Spleen (tissue), 11 donors: Measurements from ENCODE around the gene RPL10. TPM values are rescaled to one million over a fixed set of nuclear protein-coding genes. Genes with fewer than 3 reads are reported as not detected.
A peak's percentile ranks its signal among the peaks of the same experiment; 100 is the strongest.
"Not testable (repeated sequence)": the region's sequence is repeated elsewhere in the genome, so short reads cannot be mapped to it uniquely, and the experiment has no call there.

ENCODE experiments used
- DNase-seq: peaks from one replicate; pipeline ENCODE4 v3.0.0-alpha.2; 2020
- H3K27ac ChIP-seq, 8 donors: fragments of 200-600 bp; sonication (generic) in 7 of 8; 1 replicate in 4 of 8; 2 replicates in 4 of 8; pipeline versions ENCODE4 v1.5.0 to v1.8.0; 2016 to 2021; ENCODE audit warnings: inconsistent platforms in 4 of 8, mild to moderate bottlenecking in 4 of 8, moderate library complexity in 1 of 8
- H3K27me3 ChIP-seq, 7 donors: fragments of 200-600 bp; sonication (generic) in 6 of 7; replicated peaks in 1 of 7; 1 replicate in 4 of 7; 2 replicates in 3 of 7; pipeline versions ENCODE4 v1.5.0 to v1.8.0; 2016 to 2021; ENCODE audit warnings: inconsistent platforms in 3 of 7, mild to moderate bottlenecking in 1 of 7
- H3K36me3 ChIP-seq, 6 donors: fragments of 200-600 bp; sonication (generic) in 5 of 6; 1 replicate in 4 of 6; 2 replicates in 2 of 6; pipeline versions ENCODE4 v1.5.0 to v1.8.0; 2016 to 2021; ENCODE audit warnings: inconsistent platforms in 2 of 6
- H3K4me1 ChIP-seq, 6 donors: fragments of 200-600 bp; sonication (generic) in 5 of 6; 1 replicate in 3 of 6; 2 replicates in 3 of 6; pipeline versions ENCODE4 v1.5.0 to v1.8.0; 2016 to 2021; ENCODE audit warnings: inconsistent platforms in 3 of 6
- H3K4me3 ChIP-seq, 8 donors: fragments of 200-600 bp; sonication (generic) in 7 of 8; 1 replicate in 4 of 8; 2 replicates in 4 of 8; pipeline versions ENCODE4 v1.5.0 to v1.8.0; 2016 to 2021; ENCODE audit warnings: inconsistent platforms in 4 of 8, mild to moderate bottlenecking in 4 of 8, moderate library complexity in 2 of 8
- H3K9me3 ChIP-seq, 8 donors: fragments of 200-600 bp; sonication (generic) in 7 of 8; 1 replicate in 4 of 8; 2 replicates in 4 of 8; pipeline versions ENCODE4 v1.5.0 to v1.8.0; 2016 to 2021; ENCODE audit warnings: inconsistent platforms in 4 of 8
- CTCF ChIP-seq, 11 experiments: fragments of 200-600 bp in 7 of 11; fragments of 450-650 bp in 4 of 11; sonication (generic) in 4 of 11; IDR thresholded peaks in 8 of 11; conservative IDR thresholded peaks in 3 of 11; 1 replicate in 7 of 11; 2 replicates in 4 of 11; pipeline versions ENCODE4 v1.4.0 to v1.8.0; 2016 to 2021; ENCODE audit warnings: antibody characterized with exemption in 11 of 11, inconsistent platforms in 4 of 11, mild to moderate bottlenecking in 1 of 11
- POLR2A ChIP-seq, 3 donors: fragments of 450-650 bp; IDR thresholded peaks; one replicate each; pipeline ENCODE4 v1.5.1; 2017; ENCODE audit warnings: antibody characterized with exemption in 3 of 3, mild to moderate bottlenecking in 1 of 3
- POLR2AphosphoS5 ChIP-seq, 3 donors: sonication (generic); formaldehyde crosslinking; IDR thresholded peaks; one replicate each; pipeline ENCODE4 v1.5.1; 2017; ENCODE audit warnings: antibody characterized with exemption in 3 of 3
- WGBS, 5 donors: extraction: QIAGEN DNeasy Blood & Tissue Kit in 3 of 5; methylation state at CpG; one replicate each; pipeline versions ENCODE4 v1.1.5 to v1.1.7; 2013 to 2018; 5-methylcytosine and 5-hydroxymethylcytosine counted together
- intact Hi-C: fragments of 100-400 bp; cut with DNase I; formaldehyde crosslinking; loops from one replicate; pipeline ENCODE4 v1.15.0; 2023; ENCODE audit warnings: low total_unique reads
- polyA plus RNA-seq, 3 donors: library from polyadenylated mRNA; stranded (reverse); fragments of 200-250 nt; gene quantifications; one replicate each; pipeline ENCODE4 v1.2.1, GENCODE V29; 2013
- total RNA-seq, 7 donors: library from RNA; depleted of rRNA in 3 of 7; stranded (reverse); fragments of >200 nt in 3 of 7; fragmentation: NEBNext Ultra II Directional in 4 of 7; extraction: Animal tissue kit (Norgen Biotek cat#: 25700) in 4 of 7; gene quantifications; one replicate each; pipeline versions ENCODE4 v1.1.0 to v1.2.1, GENCODE V29; 2016 to 2021
- donor health status: healthy with polysubstance abuse.
- donor health status: DM: no; HTN: no; CAD: no; lungs with moderate emphysema.
- donor health status: DM: no; HTN: no; CAD: no.
- donor health status: Bipolar disorder and iron deficiency.
- donor health status: healthy.
- donor health status: DM: no; HTN: no; CAD: no.
- donor health status: DM: yes; HTN: yes; CAD: no.

Gene RPL10
- total and polyA plus RNA-seq, 10 donors: 2,711 to 9,324 (median 3,504) TPM

GRCh38 chrX:154399527-154400368 is 1.6 kb downstream of the RPL10 start:
- no peak for DNase-seq
- Histone ChIP-seq H3K27me3 (no peaks in the 10 kb centered on the region), H3K9me3 (no peaks in the 10 kb centered on the region), H3K4me1 (peaks cover 0 to 47% (median 22%) of the 10 kb centered on the region in 6 donors), H3K4me3 (peak overlapping the region; percentile 49 to 72 (median 57)), H3K27ac (peak overlapping the region in 7 of 8 donors; percentile 94 to 99 (median 98)), H3K36me3 (peaks cover 0 to 57% (median 19%) of the 10 kb centered on the region in 6 donors)
- intact Hi-C loops: no loop called here
- no peak for TF ChIP-seq CTCF (IDR thresholded peaks at IDR 0.05 in 8 of 11, conservative IDR thresholded peaks at IDR 0.05 in 3 of 11)
- no peak for TF ChIP-seq POLR2A (IDR thresholded peaks at IDR 0.05)
- TF ChIP-seq POLR2AphosphoS5 (IDR thresholded peaks at IDR 0.05): no peak
- 16 to 59% (median 45%) methylated on average over 8 to 14 of the region's 14 CpGs for WGBS, 5 donors

GRCh38 chrX:154400369-154400817 is 2.2 kb downstream of the RPL10 start:
- H3K27me3 ChIP-seq, intact Hi-C loops, DNase-seq, H3K9me3 ChIP-seq: not testable (repeated sequence)
- Histone ChIP-seq H3K4me3 (peak overlapping the region in 3 of 8 donors; percentile 53 to 72 (median 58)), H3K27ac (peak overlapping the region in 3 of 8 donors; percentile 94 to 99 (median 98)), H3K36me3 (peaks cover 0 to 63% (median 19%) of the 10 kb centered on the region in 6 donors), H3K4me1 (peaks cover 0 to 47% (median 22%) of the 10 kb centered on the region in 6 donors)
- WGBS, 5 donors: 78 to 82% (median 81%) methylated on average over 2 to 6 of the region's 6 CpGs

- peaks cover 0 to 64% (median 19%) of the 10 kb centered on the region in 6 donors for H3K36me3 ChIP-seq
- H3K4me1 ChIP-seq: peaks cover 0 to 46% (median 22%) of the 10 kb centered on the region in 6 donors
- no peaks in the 10 kb centered on the region for H3K9me3 ChIP-seq
- TF ChIP-seq POLR2AphosphoS5 (IDR thresholded peaks at IDR 0.05) (peak in 2 of 3 donors; percentile 24 to 59), CTCF (IDR thresholded peaks at IDR 0.05 in 8 of 11, conservative IDR thresholded peaks at IDR 0.05 in 3 of 11) (no peak), POLR2A (IDR thresholded peaks at IDR 0.05) (no peak)
- DNase-seq: no peak
- intact Hi-C loops: no loop called here
- no peaks in the 10 kb centered on the region for H3K27me3 ChIP-seq
- WGBS, 5 donors: 50 to 71% (median 60%) methylated on average over 3 to 6 of the region's 6 CpGs
- no peak overlapping the region for H3K4me3 ChIP-seq
- peak overlapping the region in 2 of 8 donors; percentile 7 to 94 for H3K27ac ChIP-seq
Measured at GRCh38 chrX:154401045-154401799, 3.0 kb downstream of the RPL10 start.

- peaks cover 0 to 38% (median 18%) of the 10 kb centered on the region in 6 donors for H3K4me1 ChIP-seq
- H3K36me3 ChIP-seq: peaks cover 0 to 64% (median 19%) of the 10 kb centered on the region in 6 donors
- peak overlapping the region in 1 of 8 donors; percentile 27 for H3K27ac ChIP-seq
- H3K27me3 ChIP-seq: no peaks in the 10 kb centered on the region
- DNase-seq: no peak
- H3K9me3 ChIP-seq: no peaks in the 10 kb centered on the region
- 69 to 84% (median 75%) methylated on average over 6 of the region's 6 CpGs for WGBS, 5 donors
- H3K4me3 ChIP-seq: no peak overlapping the region
- no peak for TF ChIP-seq POLR2AphosphoS5 (IDR thresholded peaks at IDR 0.05)
- TF ChIP-seq CTCF (IDR thresholded peaks at IDR 0.05 in 8 of 11, conservative IDR thresholded peaks at IDR 0.05 in 3 of 11): no peak
- no peak for TF ChIP-seq POLR2A (IDR thresholded peaks at IDR 0.05)
- intact Hi-C loops: no loop called here
Measured at GRCh38 chrX:154401918-154402621, 3.9 kb downstream of the RPL10 start.
